Prostate gland (tissue), 2 donors: ENCODE measurements around the gene CTNNA3. TPM values are rescaled to one million over a fixed set of nuclear protein-coding genes. Genes with fewer than 3 reads are reported as not detected.

Experiments used
- DNase-seq: peaks from one replicate; pipeline ENCODE4 v3.0.0-alpha.2; 2019; ENCODE audit warnings: low spot score
- H3K27ac ChIP-seq, 2 donors: fragments of 200-600 bp; sonication (generic); 2 replicates each; pipeline ENCODE4 v1.5.1; 2017 to 2019
- H3K27me3 ChIP-seq: fragments of 200-600 bp; sonication (generic); replicated peaks from 2 replicates; pipeline ENCODE4 v1.5.1; 2019; ENCODE audit not compliant: insufficient read depth
- H3K36me3 ChIP-seq, 2 donors: fragments of 200-600 bp; sonication (generic); 1 replicate in 1 of 2; 2 replicates in 1 of 2; pipeline versions ENCODE4 v1.5.1 to v1.8.1; 2017 to 2019
- H3K4me1 ChIP-seq: fragments of 200-600 bp; sonication (generic); replicated peaks from 2 replicates; pipeline ENCODE4 v1.5.1; 2019
- H3K4me3 ChIP-seq, 2 donors: fragments of 200-600 bp; sonication (generic); 2 replicates each; pipeline ENCODE4 v1.5.1; 2017 to 2019
- H3K9me3 ChIP-seq: fragments of 200-600 bp; sonication (generic); 2 replicates; pipeline ENCODE4 v1.5.1; 2017
- CTCF ChIP-seq, 4 experiments: fragments of 200-600 bp in 2 of 4; fragments of 450-650 bp in 2 of 4; sonication (generic) in 2 of 4; IDR thresholded peaks; 1 replicate in 3 of 4; 2 replicates in 1 of 4; pipeline ENCODE4 v1.5.1; 2016 to 2019; ENCODE audit warnings: antibody characterized with exemption in 4 of 4, mild to moderate bottlenecking in 2 of 4, moderate library complexity in 2 of 4
- POLR2A ChIP-seq: fragments of 450-650 bp; IDR thresholded peaks from one replicate; pipeline ENCODE4 v1.6.1; 2016; ENCODE audit warnings: antibody characterized with exemption, mild to moderate bottlenecking
- POLR2AphosphoS5 ChIP-seq: sonication (generic); formaldehyde crosslinking; IDR thresholded peaks from one replicate; pipeline ENCODE4 v1.6.1; 2017; ENCODE audit warnings: antibody characterized with exemption
- WGBS: methylation state at CpG from one replicate; pipeline ENCODE4 v1.1.5; 2018; 5-methylcytosine and 5-hydroxymethylcytosine counted together
- intact Hi-C: fragments of 100-400 bp; cut with DNase I; formaldehyde crosslinking; loops from one replicate; pipeline ENCODE4 v1.14.2; 2022
- total RNA-seq, 2 donors: library from RNA; depleted of rRNA; stranded (reverse); fragments of >200 nt; gene quantifications; one replicate each; pipeline ENCODE4 v1.1.0, GENCODE V29; 2016

CTNNA3 gene
- total RNA-seq, 2 donors from 2014 or later = 0.27 to 7.2 TPM

GRCh38 chr10:66719483-66719882 is 976.5 kb downstream of the CTNNA3 start:
- Histone ChIP-seq H3K9me3 (no peaks in the 10 kb centered on the region), H3K4me3 (no peak overlapping the region), H3K27me3 (no peaks in the 10 kb centered on the region), H3K36me3 (no peaks in the 10 kb centered on the region), H3K4me1 (no peaks in the 10 kb centered on the region), H3K27ac (no peak overlapping the region)
- WGBS = 45% methylated on average over 1 of the region's 1 CpG
- TF ChIP-seq POLR2A = no peak
- TF ChIP-seq CTCF (IDR thresholded peaks at IDR 0.05) = no peak
- TF ChIP-seq POLR2AphosphoS5 = no peak
- no peak for DNase-seq
- intact Hi-C loops = no loop called here

GRCh38 chr10:66717231-66717981 is 978.6 kb downstream of the CTNNA3 start:
- H3K36me3 ChIP-seq = no peaks in the 10 kb centered on the region
- DNase-seq = no peak
- H3K4me3 ChIP-seq = no peak overlapping the region
- no peaks in the 10 kb centered on the region for H3K4me1 ChIP-seq
- no peaks in the 10 kb centered on the region for H3K27me3 ChIP-seq
- no peaks in the 10 kb centered on the region for H3K9me3 ChIP-seq
- H3K27ac ChIP-seq = no peak overlapping the region
- 53% methylated on average over 8 of the region's 8 CpGs for WGBS
- intact Hi-C loops = no loop called here
- no peak for TF ChIP-seq POLR2A
- TF ChIP-seq CTCF (IDR thresholded peaks at IDR 0.05) = no peak
- no peak for TF ChIP-seq POLR2AphosphoS5

GRCh38 chr10:66714741-66715140 is 981.3 kb downstream of the CTNNA3 start:
- TF ChIP-seq CTCF (IDR thresholded peaks at IDR 0.05) (no peak), POLR2AphosphoS5 (no peak), POLR2A (no peak)
- H3K4me1 ChIP-seq = no peaks in the 10 kb centered on the region
- 18% methylated on average over 1 of the region's 1 CpG for WGBS
- H3K27me3 ChIP-seq = no peaks in the 10 kb centered on the region
- H3K27ac ChIP-seq = no peak overlapping the region
- H3K36me3 ChIP-seq = no peaks in the 10 kb centered on the region
- DNase-seq = no peak
- no peaks in the 10 kb centered on the region for H3K9me3 ChIP-seq
- H3K4me3 ChIP-seq = no peak overlapping the region
- intact Hi-C loops = no loop called here

GRCh38 chr10:66713387-66713786 is 982.6 kb downstream of the CTNNA3 start:
- Histone ChIP-seq H3K27ac (no peak overlapping the region), H3K27me3 (no peaks in the 10 kb centered on the region), H3K4me1 (no peaks in the 10 kb centered on the region), H3K36me3 (no peaks in the 10 kb centered on the region), H3K4me3 (no peak overlapping the region), H3K9me3 (no peaks in the 10 kb centered on the region)
- DNase-seq = no peak
- 94% methylated on average over 1 of the region's 1 CpG for WGBS
- TF ChIP-seq POLR2AphosphoS5 (no peak), POLR2A (no peak), CTCF (IDR thresholded peaks at IDR 0.05) (no peak)
- intact Hi-C loops = no loop called here

- WGBS = 96% methylated on average over 1 of the region's 1 CpG
- intact Hi-C loops = no loop called here
- Histone ChIP-seq H3K27me3 (no peaks in the 10 kb centered on the region), H3K4me3 (no peak overlapping the region), H3K4me1 (no peaks in the 10 kb centered on the region), H3K27ac (no peak overlapping the region), H3K9me3 (no peaks in the 10 kb centered on the region), H3K36me3 (no peaks in the 10 kb centered on the region)
- DNase-seq = no peak
- no peak for TF ChIP-seq CTCF (IDR thresholded peaks at IDR 0.05)
These were observed 997.9 kb downstream of the CTNNA3 start for GRCh38 chr10:66698069-66698468.
